Uterus (tissue), 4 donors: ENCODE data around the gene ALOX5AP. TPM values are rescaled to one million over a fixed set of nuclear protein-coding genes. Genes with fewer than 3 reads are reported as not detected.

Source experiments
- DNase-seq, 2 donors: peaks; one replicate each; pipeline ENCODE4 v3.0.0-alpha.2; 2019 to 2020
- H3K27ac ChIP-seq, 2 donors: fragments of 200-600 bp; sonication (generic); 1 replicate in 1 of 2; 2 replicates in 1 of 2; pipeline ENCODE4 v1.5.1; 2016 to 2018
- H3K27me3 ChIP-seq, 2 donors: fragments of 200-600 bp; sonication (generic); one replicate each; pipeline ENCODE4 v1.5.1; 2018 to 2019; ENCODE audit warnings: control low read depth in 1 of 2
- H3K36me3 ChIP-seq, 2 donors: fragments of 200-600 bp; sonication (generic); one replicate each; pipeline ENCODE4 v1.5.1; 2019; ENCODE audit warnings: control low read depth in 1 of 2
- H3K4me1 ChIP-seq, 2 donors: fragments of 200-600 bp; sonication (generic); one replicate each; pipeline ENCODE4 v1.5.1; 2018 to 2019; ENCODE audit warnings: control low read depth in 1 of 2
- H3K4me3 ChIP-seq, 2 donors: fragments of 200-600 bp; sonication (generic); 1 replicate in 1 of 2; 2 replicates in 1 of 2; pipeline ENCODE4 v1.5.1; 2018 to 2019; ENCODE audit warnings: mild to moderate bottlenecking in 1 of 2
- H3K9me3 ChIP-seq, 2 donors: fragments of 200-600 bp; sonication (generic); one replicate each; pipeline ENCODE4 v1.5.1; 2019; ENCODE audit warnings: control low read depth in 1 of 2
- POLR2A ChIP-seq, 2 donors: fragments of 450-650 bp; IDR thresholded peaks; one replicate each; pipeline ENCODE4 v1.6.1; 2016; ENCODE audit warnings: antibody characterized with exemption in 2 of 2, mild to moderate bottlenecking in 1 of 2, moderate library complexity in 1 of 2
- intact Hi-C: fragments of 100-400 bp; cut with DNase I; formaldehyde crosslinking; loops from one replicate; pipeline ENCODE4 v1.15.1; 2023; ENCODE audit warnings: low total_unique reads
- total RNA-seq, 4 donors: library from RNA; depleted of rRNA in 3 of 4; stranded (reverse); fragments of >200 nt in 3 of 4; gene quantifications; one replicate each; pipeline versions ENCODE4 v1.1.0 to v1.2.4, GENCODE V29; 2014 to 2023
- TF ChIP-seq, protein P1 (sequence below), 4 experiments: fragments of 200-600 bp in 2 of 4; fragments of 450-650 bp in 2 of 4; sonication (generic) in 2 of 4; IDR thresholded peaks; one replicate each; pipeline ENCODE4 v1.5.1; 2016 to 2019; ENCODE audit warnings: antibody characterized with exemption in 4 of 4, mild to moderate bottlenecking in 2 of 4, moderate library complexity in 1 of 4
- donor health status: DM: yes; HTN: yes; CAD: no.

The ALOX5AP gene
- total RNA-seq, 4 donors from 2014 or later: 4.4 to 40.6 (median 12.7) TPM

DNA sequence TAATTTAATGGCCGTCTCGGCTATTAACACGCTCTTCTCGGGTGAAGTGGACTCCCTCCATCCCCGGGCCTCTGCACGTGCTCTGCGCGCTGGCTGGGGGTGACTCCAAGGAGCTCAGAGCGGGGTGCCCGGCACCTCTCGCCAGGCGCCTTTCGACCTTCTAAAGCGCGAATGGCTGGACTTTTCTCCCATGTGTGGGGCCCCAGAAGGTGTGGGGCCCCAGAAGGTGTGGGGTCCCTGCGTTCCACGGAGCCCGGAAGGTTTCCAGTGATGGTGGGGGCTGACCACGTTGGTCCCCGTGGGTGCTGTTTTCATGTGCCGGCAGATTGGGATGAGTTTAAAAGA, 3.3 kb upstream of the ALOX5AP start:
- no peaks in the 10 kb centered on the region for H3K36me3 ChIP-seq
- no peak overlapping the region for H3K4me3 ChIP-seq
- no peaks in the 10 kb centered on the region for H3K4me1 ChIP-seq
- no peaks in the 10 kb centered on the region for H3K27me3 ChIP-seq
- intact Hi-C loops: no loop called here
- H3K9me3 ChIP-seq: no peaks in the 10 kb centered on the region
- TF ChIP-seq, protein P1, sequence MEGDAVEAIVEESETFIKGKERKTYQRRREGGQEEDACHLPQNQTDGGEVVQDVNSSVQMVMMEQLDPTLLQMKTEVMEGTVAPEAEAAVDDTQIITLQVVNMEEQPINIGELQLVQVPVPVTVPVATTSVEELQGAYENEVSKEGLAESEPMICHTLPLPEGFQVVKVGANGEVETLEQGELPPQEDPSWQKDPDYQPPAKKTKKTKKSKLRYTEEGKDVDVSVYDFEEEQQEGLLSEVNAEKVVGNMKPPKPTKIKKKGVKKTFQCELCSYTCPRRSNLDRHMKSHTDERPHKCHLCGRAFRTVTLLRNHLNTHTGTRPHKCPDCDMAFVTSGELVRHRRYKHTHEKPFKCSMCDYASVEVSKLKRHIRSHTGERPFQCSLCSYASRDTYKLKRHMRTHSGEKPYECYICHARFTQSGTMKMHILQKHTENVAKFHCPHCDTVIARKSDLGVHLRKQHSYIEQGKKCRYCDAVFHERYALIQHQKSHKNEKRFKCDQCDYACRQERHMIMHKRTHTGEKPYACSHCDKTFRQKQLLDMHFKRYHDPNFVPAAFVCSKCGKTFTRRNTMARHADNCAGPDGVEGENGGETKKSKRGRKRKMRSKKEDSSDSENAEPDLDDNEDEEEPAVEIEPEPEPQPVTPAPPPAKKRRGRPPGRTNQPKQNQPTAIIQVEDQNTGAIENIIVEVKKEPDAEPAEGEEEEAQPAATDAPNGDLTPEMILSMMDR (IDR thresholded peaks at IDR 0.05): no peak
- TF ChIP-seq POLR2A (IDR thresholded peaks at IDR 0.05): no peak
- no peak overlapping the region for H3K27ac ChIP-seq
- DNase-seq: no peak

DNA sequence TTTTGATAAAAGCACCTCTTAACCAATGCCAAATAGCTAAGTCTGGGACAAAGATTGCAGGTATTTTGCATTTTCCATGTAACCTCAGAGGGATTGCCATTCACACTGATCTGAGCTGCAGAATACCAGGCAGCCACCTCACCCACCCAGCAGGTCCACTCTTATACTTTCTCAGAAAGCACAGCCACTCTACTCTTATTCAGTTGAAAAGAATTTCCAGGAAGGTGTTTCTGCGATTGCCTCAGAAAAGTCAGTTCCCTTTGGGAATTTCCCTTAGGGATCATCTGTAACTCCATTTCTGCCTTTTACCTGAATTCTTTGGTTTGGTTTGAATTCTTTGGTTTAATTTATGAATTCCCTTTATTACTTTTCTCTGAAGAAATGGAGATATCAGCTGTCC, 904 bp upstream of the ALOX5AP start:
- Histone ChIP-seq H3K4me1 (no peaks in the 10 kb centered on the region), H3K27me3 (no peaks in the 10 kb centered on the region), H3K4me3 (no peak overlapping the region), H3K27ac (no peak overlapping the region), H3K36me3 (no peaks in the 10 kb centered on the region), H3K9me3 (no peaks in the 10 kb centered on the region)
- intact Hi-C loops: no loop called here
- TF ChIP-seq, protein P1 (IDR thresholded peaks at IDR 0.05): no peak
- TF ChIP-seq POLR2A (IDR thresholded peaks at IDR 0.05): no peak
- no peak for DNase-seq

GRCh38 chr13:30735872-30736175, 481 bp downstream of the ALOX5AP start:
- Histone ChIP-seq H3K4me1 (no peaks in the 10 kb centered on the region), H3K27ac (peak overlapping the region in 1 of 2 donors; percentile 23), H3K27me3 (no peaks in the 10 kb centered on the region), H3K36me3 (no peaks in the 10 kb centered on the region), H3K4me3 (no peak overlapping the region), H3K9me3 (no peaks in the 10 kb centered on the region)
- no peak for DNase-seq
- no peak for TF ChIP-seq POLR2A (IDR thresholded peaks at IDR 0.05)
- TF ChIP-seq, protein P1 (IDR thresholded peaks at IDR 0.05): no peak
- intact Hi-C loops: no loop called here

- no peaks in the 10 kb centered on the region for H3K4me1 ChIP-seq
- TF ChIP-seq, protein P1 (IDR thresholded peaks at IDR 0.05): no peak
- TF ChIP-seq POLR2A (IDR thresholded peaks at IDR 0.05): no peak
- DNase-seq: no peak
- H3K27me3 ChIP-seq: no peaks in the 10 kb centered on the region
- H3K9me3 ChIP-seq: no peaks in the 10 kb centered on the region
- H3K36me3 ChIP-seq: no peaks in the 10 kb centered on the region
- intact Hi-C loops: no loop called here
- peak overlapping the region in 1 of 2 donors; percentile 23 for H3K27ac ChIP-seq
- no peak overlapping the region for H3K4me3 ChIP-seq
These were observed 1.3 kb downstream of the ALOX5AP start for GRCh38 chr13:30736461-30737320.

DNA sequence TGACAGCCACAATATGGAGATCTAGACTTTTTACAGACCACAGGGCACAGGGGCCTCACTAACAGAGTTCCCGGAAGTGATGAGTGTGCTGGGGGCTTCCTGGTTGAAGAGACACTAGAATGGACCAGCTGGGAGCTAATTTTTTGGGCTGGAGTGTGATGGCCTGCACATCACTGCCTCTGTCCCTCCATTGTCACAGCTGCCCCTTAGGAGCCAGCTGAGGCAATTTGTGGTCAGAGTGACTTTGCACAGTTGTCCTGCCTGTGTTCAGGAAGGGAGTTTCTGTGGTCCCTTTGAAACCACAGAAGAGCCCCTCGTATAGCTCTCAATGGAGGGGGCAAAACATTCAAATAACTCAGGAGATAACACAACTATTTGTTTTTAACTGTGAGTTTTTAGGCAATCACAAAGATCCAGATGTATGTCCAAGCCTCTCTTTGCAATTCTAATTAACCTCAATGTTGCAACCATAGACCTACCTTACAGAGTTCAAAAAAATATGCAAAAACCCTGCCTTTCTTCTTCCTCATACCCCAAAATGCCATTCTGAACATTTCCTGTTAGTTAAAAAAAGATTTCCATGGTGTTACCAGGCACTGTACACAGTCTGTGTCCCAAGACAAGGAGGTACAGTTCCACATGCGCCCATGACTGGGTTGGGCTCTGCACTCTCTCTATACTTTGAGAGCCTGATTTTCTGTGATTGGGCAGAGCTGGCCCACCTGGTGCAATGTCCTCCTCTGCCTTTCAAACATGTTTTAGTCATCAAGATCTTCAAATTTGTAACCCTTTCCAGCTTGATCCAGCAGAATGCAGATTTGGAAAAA, 2.4 kb downstream of the ALOX5AP start:
- TF ChIP-seq POLR2A (IDR thresholded peaks at IDR 0.05): no peak
- TF ChIP-seq, protein P1 (IDR thresholded peaks at IDR 0.05): no peak
- H3K27ac ChIP-seq: no peak overlapping the region

More for the DNA sequence above, 2.4 kb downstream of the ALOX5AP start:
- H3K27me3 ChIP-seq: no peaks in the 10 kb centered on the region
- no peaks in the 10 kb centered on the region for H3K4me1 ChIP-seq
- H3K4me3 ChIP-seq: no peak overlapping the region
- no peaks in the 10 kb centered on the region for H3K36me3 ChIP-seq
- DNase-seq: no peak
- intact Hi-C loops: no loop called here
- no peaks in the 10 kb centered on the region for H3K9me3 ChIP-seq
